ENCODE results near the gene SCN5A. TPM values are rescaled to one million over a fixed set of nuclear protein-coding genes. Genes with fewer than 3 reads are reported as not detected.

SCN5A gene
- total and polyA plus RNA-seq, 2 donors = 1.1 to 3.1 TPM

- no peak for DNase-seq (ENCODE audit: extremely low spot score)
- Histone ChIP-seq H3K36me3 (ENCODE audit: insufficient read depth) (no peaks in the 10 kb centered on the region), H3K4me3 (ENCODE audit: low read depth, low read length) (no peak overlapping the region), H3K4me1 (ENCODE audit: insufficient read depth) (no peaks in the 10 kb centered on the region), H3K27ac (ENCODE audit: low read depth) (no peak overlapping the region)
- 89% methylated on average over 7 of the region's 7 CpGs for WGBS
Observed at GRCh38 chr3:38644016-38644661, 5.3 kb downstream of the SCN5A start.

GRCh38 chr3:38643592-38643991, 5.9 kb downstream of the SCN5A start:
- no peak for DNase-seq (ENCODE audit: extremely low spot score)
- Histone ChIP-seq H3K4me3 (ENCODE audit: low read depth, low read length) (no peak overlapping the region), H3K36me3 (ENCODE audit: insufficient read depth) (no peaks in the 10 kb centered on the region), H3K27ac (ENCODE audit: low read depth) (no peak overlapping the region), H3K4me1 (ENCODE audit: insufficient read depth) (no peaks in the 10 kb centered on the region)
- WGBS = 86% methylated on average over 5 of the region's 5 CpGs

GRCh38 chr3:38643090-38643489, 6.4 kb downstream of the SCN5A start:
- WGBS = 92% methylated on average over 8 of the region's 8 CpGs
- H3K4me1 ChIP-seq (ENCODE audit: insufficient read depth) = no peaks in the 10 kb centered on the region
- DNase-seq (ENCODE audit: extremely low spot score) = no peak
- H3K36me3 ChIP-seq (ENCODE audit: insufficient read depth) = no peaks in the 10 kb centered on the region
- no peak overlapping the region for H3K4me3 ChIP-seq (ENCODE audit: low read depth, low read length)
- H3K27ac ChIP-seq (ENCODE audit: low read depth) = no peak overlapping the region

- Histone ChIP-seq H3K36me3 (ENCODE audit: insufficient read depth) (no peaks in the 10 kb centered on the region), H3K27ac (ENCODE audit: low read depth) (no peak overlapping the region), H3K4me3 (ENCODE audit: low read depth, low read length) (no peak overlapping the region), H3K4me1 (ENCODE audit: insufficient read depth) (no peaks in the 10 kb centered on the region)
- DNase-seq (ENCODE audit: extremely low spot score) = no peak
- WGBS = 83% methylated on average over 8 of the region's 8 CpGs
Observed at GRCh38 chr3:38641461-38642110, 7.9 kb downstream of the SCN5A start.

- no peak for DNase-seq (ENCODE audit: extremely low spot score)
Observed at GRCh38 chr3:38640661-38641452, 8.6 kb downstream of the SCN5A start.

GRCh38 chr3:38638354-38638753, 11.1 kb downstream of the SCN5A start:
- 81% methylated on average over 2 of the region's 2 CpGs for WGBS
- Histone ChIP-seq H3K4me1 (ENCODE audit: insufficient read depth) (no peaks in the 10 kb centered on the region), H3K27ac (ENCODE audit: low read depth) (no peak overlapping the region), H3K36me3 (ENCODE audit: insufficient read depth) (no peaks in the 10 kb centered on the region), H3K4me3 (ENCODE audit: low read depth, low read length) (no peak overlapping the region)
- DNase-seq (ENCODE audit: extremely low spot score) = no peak

More at GRCh38 chr3:38640661-38641452, 8.6 kb downstream of the SCN5A start:
- WGBS = 68% methylated on average over 18 of the region's 18 CpGs
- H3K36me3 ChIP-seq (ENCODE audit: insufficient read depth) = no peaks in the 10 kb centered on the region
- H3K27ac ChIP-seq (ENCODE audit: low read depth) = no peak overlapping the region
- no peaks in the 10 kb centered on the region for H3K4me1 ChIP-seq (ENCODE audit: insufficient read depth)
- no peak overlapping the region for H3K4me3 ChIP-seq (ENCODE audit: low read depth, low read length)

DNA sequence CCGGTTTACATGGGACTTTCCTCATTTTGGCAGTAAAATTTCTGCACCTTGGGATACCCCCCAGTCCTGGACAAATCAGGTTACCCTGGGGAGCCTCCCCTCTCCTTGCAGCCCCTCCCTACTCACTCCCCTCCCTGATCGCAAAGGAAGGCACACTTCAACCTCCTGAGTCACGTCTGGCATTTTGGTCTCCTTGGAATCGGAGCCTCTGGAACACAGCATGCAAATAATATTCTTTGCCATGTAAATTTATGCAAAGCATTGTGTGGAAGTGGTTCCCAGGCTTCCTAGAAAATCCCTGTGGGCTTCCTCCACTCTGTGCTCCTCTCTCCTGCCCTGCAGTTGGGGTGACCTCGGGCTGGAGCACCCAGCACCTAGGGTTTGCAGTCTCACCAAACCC, 11.6 kb downstream of the SCN5A start:
- no peak for DNase-seq (ENCODE audit: extremely low spot score)
- no peak overlapping the region for H3K4me3 ChIP-seq (ENCODE audit: low read depth, low read length)
- H3K27ac ChIP-seq (ENCODE audit: low read depth) = no peak overlapping the region
- no peaks in the 10 kb centered on the region for H3K4me1 ChIP-seq (ENCODE audit: insufficient read depth)
- WGBS = 54% methylated on average over 5 of the region's 5 CpGs
- no peaks in the 10 kb centered on the region for H3K36me3 ChIP-seq (ENCODE audit: insufficient read depth)

- H3K4me3 ChIP-seq (ENCODE audit: low read depth, low read length) = no peak overlapping the region
- H3K4me1 ChIP-seq (ENCODE audit: insufficient read depth) = no peaks in the 10 kb centered on the region
- WGBS = 77% methylated on average over 6 of the region's 6 CpGs
- H3K36me3 ChIP-seq (ENCODE audit: insufficient read depth) = no peaks in the 10 kb centered on the region
- no peak for DNase-seq (ENCODE audit: extremely low spot score)
- H3K27ac ChIP-seq (ENCODE audit: low read depth) = no peak overlapping the region
Observed at GRCh38 chr3:38636881-38637280, 12.6 kb downstream of the SCN5A start.

- H3K36me3 ChIP-seq (ENCODE audit: insufficient read depth) = no peaks in the 10 kb centered on the region
- no peaks in the 10 kb centered on the region for H3K4me1 ChIP-seq (ENCODE audit: insufficient read depth)
- 72% methylated on average over 7 of the region's 7 CpGs for WGBS
- no peak overlapping the region for H3K27ac ChIP-seq (ENCODE audit: low read depth)
- H3K4me3 ChIP-seq (ENCODE audit: low read depth, low read length) = no peak overlapping the region
- DNase-seq (ENCODE audit: extremely low spot score) = no peak
Observed at GRCh38 chr3:38636464-38636863, 13.0 kb downstream of the SCN5A start.

GRCh38 chr3:38634111-38634510, 15.4 kb downstream of the SCN5A start:
- H3K4me3 ChIP-seq (ENCODE audit: low read depth, low read length) = no peak overlapping the region
- H3K27ac ChIP-seq (ENCODE audit: low read depth) = no peak overlapping the region
- no peaks in the 10 kb centered on the region for H3K36me3 ChIP-seq (ENCODE audit: insufficient read depth)
- DNase-seq (ENCODE audit: extremely low spot score) = no peak
- H3K4me1 ChIP-seq (ENCODE audit: insufficient read depth) = no peaks in the 10 kb centered on the region
- 60% methylated on average over 11 of the region's 11 CpGs for WGBS

DNA sequence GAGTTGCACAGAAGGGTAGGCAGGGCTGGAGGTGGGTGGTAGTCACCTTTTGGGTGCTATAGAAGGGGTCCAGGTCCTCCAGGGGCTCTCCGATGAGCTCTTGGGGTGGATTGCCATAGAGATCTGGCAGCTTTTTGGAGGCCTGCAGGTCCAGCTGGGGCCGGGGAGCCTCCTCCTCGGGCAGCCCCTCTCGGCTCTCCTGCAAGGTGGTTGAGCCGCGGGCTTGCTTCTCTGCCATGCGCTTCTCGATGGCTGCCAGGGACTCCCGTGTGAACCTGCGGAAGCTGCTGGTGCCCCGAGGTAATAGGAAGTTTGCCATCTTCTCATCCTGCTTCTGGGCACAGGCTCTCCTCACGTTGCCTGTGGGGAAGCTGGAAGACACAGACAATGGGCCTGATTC, 16.5 kb downstream of the SCN5A start:
- Histone ChIP-seq H3K4me1 (ENCODE audit: insufficient read depth) (no peaks in the 10 kb centered on the region), H3K4me3 (ENCODE audit: low read depth, low read length) (no peak overlapping the region), H3K36me3 (ENCODE audit: insufficient read depth) (no peaks in the 10 kb centered on the region), H3K27ac (ENCODE audit: low read depth) (no peak overlapping the region)
- DNase-seq (ENCODE audit: extremely low spot score) = no peak
- 90% methylated on average over 12 of the region's 12 CpGs for WGBS

GRCh38 chr3:38630606-38631005, 18.9 kb downstream of the SCN5A start:
- Histone ChIP-seq H3K4me1 (ENCODE audit: insufficient read depth) (no peaks in the 10 kb centered on the region), H3K27ac (ENCODE audit: low read depth) (no peak overlapping the region), H3K4me3 (ENCODE audit: low read depth, low read length) (no peak overlapping the region), H3K36me3 (ENCODE audit: insufficient read depth) (no peaks in the 10 kb centered on the region)
- DNase-seq (ENCODE audit: extremely low spot score) = no peak
- 42% methylated on average over 5 of the region's 5 CpGs for WGBS

GRCh38 chr3:38630070-38630469, 19.4 kb downstream of the SCN5A start:
- H3K4me1 ChIP-seq (ENCODE audit: insufficient read depth) = no peaks in the 10 kb centered on the region
- 76% methylated on average over 8 of the region's 8 CpGs for WGBS

DNA sequence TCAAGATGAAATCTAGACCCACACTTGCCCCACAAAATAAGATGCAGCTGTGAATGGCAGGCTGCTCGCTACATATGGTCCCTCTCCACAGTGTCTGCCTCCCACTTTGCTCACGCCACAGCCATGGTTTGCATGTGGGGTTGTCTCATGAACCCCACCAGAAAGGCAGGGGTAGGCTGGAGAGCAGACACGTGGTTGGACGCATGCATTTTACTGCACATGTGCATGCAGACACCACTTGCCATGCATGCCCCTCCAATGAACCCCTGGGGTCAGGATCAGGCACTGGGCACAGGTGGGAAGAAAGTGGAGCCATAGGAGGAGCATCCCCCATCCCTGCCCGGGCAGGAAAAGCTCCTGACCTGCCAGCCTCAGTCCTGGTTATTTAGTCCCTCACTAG, 20.7 kb downstream of the SCN5A start:
- no peaks in the 10 kb centered on the region for H3K4me1 ChIP-seq (ENCODE audit: insufficient read depth)
- no peak for DNase-seq (ENCODE audit: extremely low spot score)
- no peaks in the 10 kb centered on the region for H3K36me3 ChIP-seq (ENCODE audit: insufficient read depth)
- no peak overlapping the region for H3K4me3 ChIP-seq (ENCODE audit: low read depth, low read length)
- H3K27ac ChIP-seq (ENCODE audit: low read depth) = no peak overlapping the region
- WGBS = 91% methylated on average over 5 of the region's 5 CpGs

More at GRCh38 chr3:38630070-38630469, 19.4 kb downstream of the SCN5A start:
- no peak overlapping the region for H3K27ac ChIP-seq (ENCODE audit: low read depth)
- no peak for DNase-seq (ENCODE audit: extremely low spot score)
- H3K4me3 ChIP-seq (ENCODE audit: low read depth, low read length) = no peak overlapping the region
- no peaks in the 10 kb centered on the region for H3K36me3 ChIP-seq (ENCODE audit: insufficient read depth)

All from urinary bladder (tissue), 4 donors.